GM12873 (cell line): ENCODE results near the gene SEC61B.

Experiments
- TF ChIP-seq, protein P1 (sequence below): IDR thresholded peaks from 2 replicates; pipeline ENCODE4 v1.5.1; 2012; ENCODE audit warnings: low read depth, mild to moderate bottlenecking, moderate library complexity, low read length, control low read depth; ENCODE audit not compliant: insufficient read depth; ENCODE audit errors: missing control alignments

The SEC61B gene

GRCh38 chr9:99244344-99245260, 22.5 kb downstream of the SEC61B start:
- TF ChIP-seq, protein P1, sequence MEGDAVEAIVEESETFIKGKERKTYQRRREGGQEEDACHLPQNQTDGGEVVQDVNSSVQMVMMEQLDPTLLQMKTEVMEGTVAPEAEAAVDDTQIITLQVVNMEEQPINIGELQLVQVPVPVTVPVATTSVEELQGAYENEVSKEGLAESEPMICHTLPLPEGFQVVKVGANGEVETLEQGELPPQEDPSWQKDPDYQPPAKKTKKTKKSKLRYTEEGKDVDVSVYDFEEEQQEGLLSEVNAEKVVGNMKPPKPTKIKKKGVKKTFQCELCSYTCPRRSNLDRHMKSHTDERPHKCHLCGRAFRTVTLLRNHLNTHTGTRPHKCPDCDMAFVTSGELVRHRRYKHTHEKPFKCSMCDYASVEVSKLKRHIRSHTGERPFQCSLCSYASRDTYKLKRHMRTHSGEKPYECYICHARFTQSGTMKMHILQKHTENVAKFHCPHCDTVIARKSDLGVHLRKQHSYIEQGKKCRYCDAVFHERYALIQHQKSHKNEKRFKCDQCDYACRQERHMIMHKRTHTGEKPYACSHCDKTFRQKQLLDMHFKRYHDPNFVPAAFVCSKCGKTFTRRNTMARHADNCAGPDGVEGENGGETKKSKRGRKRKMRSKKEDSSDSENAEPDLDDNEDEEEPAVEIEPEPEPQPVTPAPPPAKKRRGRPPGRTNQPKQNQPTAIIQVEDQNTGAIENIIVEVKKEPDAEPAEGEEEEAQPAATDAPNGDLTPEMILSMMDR: no peak

DNA sequence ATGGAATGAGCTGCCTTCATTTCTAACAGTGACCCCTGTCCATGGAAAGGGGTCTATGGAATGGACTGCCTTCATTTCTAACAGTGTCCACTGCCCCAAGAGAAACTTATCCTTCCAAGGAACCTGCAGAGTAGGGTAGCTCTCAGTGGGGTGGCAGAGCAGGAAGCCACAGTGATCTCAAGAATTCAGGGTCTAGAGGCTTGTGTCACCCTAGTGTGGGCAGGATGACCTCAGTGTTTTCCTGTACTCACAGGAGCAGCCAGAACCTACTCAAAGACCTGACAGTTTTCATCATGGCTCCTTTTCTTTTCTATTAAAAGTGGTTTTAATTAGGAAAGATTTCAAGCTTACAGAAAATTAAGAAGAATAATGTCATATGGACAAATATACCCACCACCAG, 27.5 kb downstream of the SEC61B start:
- TF ChIP-seq, protein P1: no peak

DNA sequence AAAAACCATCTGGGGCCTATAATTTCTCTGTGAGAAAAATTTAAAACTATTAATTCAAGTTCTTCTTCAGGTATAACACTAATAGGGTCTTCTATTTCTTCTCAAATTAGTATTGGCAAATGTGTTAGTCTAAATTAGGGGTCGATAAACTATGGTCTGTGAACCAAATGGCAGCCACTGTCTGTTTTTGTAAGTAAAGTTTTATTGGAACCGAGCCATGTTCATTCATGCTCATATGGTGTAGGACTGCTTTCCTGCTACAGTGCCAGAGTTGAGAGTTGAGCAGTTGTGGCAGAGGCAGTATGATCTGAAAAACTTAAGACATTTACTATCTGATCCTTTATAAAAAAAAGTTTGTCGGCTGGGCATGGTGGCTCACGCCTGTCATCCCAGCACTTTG, 29.1 kb downstream of the SEC61B start:
- TF ChIP-seq, protein P1: no peak

GRCh38 chr9:99253134-99253533, 31.1 kb downstream of the SEC61B start:
- TF ChIP-seq, protein P1: no peak

GRCh38 chr9:99253772-99254431, 31.8 kb downstream of the SEC61B start:
- TF ChIP-seq, protein P1: peak; percentile 31

DNA sequence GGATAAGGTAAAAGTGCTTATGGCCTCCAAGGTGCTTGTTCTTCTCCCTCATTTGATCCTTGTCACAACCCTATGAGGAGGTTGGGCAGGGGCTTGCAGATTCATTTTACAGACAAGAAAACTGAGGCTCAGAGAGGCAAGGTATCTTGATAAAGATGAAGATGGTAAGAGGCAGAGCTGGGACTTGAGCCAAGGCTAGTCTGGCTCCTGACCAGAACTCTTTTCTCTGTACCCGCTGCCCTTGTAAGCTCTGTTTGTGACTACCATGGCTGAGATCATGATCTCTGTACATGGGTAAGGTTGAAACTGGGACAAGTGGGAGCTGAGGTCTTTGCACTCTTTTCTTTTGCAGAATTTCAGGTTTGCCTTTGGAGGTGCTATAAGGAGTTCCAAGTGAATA, 33.6 kb downstream of the SEC61B start:
- TF ChIP-seq, protein P1: no peak

- TF ChIP-seq, protein P1: no peak
Observed at GRCh38 chr9:99257723-99258389, 35.8 kb downstream of the SEC61B start.
